Anterior cingulate cortex (tissue), 58 donors: Measurements from ENCODE around the gene EIF2AK2.
A peak's percentile ranks its signal among the peaks of the same experiment; 100 is the strongest.

Source experiments
- DNase-seq, 58 donors: peaks; one replicate each; lab custom pipeline; 2025; lab: John Stamatoyannopoulos, UW

Gene EIF2AK2

DNA sequence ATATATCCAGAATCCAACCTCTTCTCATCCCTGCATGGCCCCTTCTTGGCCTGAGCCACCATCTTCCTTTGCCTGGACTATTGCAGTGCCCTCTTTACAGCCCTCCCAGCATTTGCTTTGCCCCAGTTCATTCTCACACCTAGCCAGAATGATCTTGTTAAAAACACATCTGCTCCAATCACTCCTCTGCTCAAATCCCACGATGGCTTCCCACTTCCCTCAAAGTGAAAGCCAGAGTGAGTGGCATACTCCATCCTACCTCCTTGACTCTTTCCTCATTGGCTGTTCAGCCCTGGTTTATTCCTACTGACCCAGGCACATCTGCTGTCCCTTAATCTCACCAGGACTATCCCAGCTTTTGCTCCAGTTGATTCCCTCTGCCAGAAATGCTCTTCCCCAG, 17.0 kb upstream of the EIF2AK2 start:
- DNase-seq: no peak

DNA sequence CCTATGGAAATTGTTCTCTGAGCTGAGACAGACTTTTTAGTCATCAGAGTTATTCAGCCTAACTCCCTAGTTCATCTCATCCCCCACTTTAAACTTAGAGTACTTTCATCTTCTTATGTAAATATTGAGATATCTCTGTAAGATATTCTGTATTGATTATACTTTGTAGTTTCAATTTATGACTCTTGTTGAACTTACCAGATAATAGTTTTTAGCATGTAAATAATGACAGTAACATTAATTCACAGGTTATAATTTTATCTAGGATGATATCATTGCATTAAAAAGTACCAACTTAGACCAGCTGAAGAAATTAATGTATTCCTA, 14.8 kb upstream of the EIF2AK2 start:
- no peak for DNase-seq

DNA sequence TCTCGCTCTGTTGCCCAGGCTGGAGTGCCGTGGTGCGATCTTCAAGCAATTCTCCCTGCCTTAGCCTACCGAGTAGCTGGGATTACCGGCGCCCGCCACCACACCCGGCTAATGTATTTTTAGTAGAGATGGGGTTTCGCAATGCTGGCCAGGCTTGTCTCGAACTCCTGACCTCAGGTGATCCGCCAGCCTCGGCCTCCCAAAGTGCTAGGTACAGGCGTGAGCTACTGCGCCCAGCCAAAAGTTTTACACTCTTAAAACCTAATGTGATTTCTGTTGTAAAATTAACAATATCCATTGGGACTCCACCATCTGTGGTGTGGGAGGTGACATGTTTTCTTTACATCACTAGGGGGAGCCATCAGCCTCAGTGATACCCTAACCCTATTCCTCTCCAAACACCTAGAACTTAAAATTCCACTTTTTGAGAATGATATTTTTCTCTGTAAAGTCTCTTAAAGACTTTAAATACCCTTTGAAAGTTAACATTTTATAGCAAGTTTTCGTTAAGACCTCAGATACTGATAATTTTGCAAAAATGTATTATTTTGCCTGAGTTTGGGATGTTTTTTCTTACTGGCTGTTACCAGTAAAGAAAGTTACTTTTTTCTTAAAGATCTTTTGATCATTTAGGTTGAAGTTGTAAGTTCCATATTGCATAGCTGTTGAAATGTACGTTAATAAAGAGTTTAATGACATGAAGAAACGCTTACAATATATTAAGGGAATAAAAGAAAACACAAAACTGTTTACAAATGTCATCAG, 11.6 kb upstream of the EIF2AK2 start:
- no peak for DNase-seq

DNA sequence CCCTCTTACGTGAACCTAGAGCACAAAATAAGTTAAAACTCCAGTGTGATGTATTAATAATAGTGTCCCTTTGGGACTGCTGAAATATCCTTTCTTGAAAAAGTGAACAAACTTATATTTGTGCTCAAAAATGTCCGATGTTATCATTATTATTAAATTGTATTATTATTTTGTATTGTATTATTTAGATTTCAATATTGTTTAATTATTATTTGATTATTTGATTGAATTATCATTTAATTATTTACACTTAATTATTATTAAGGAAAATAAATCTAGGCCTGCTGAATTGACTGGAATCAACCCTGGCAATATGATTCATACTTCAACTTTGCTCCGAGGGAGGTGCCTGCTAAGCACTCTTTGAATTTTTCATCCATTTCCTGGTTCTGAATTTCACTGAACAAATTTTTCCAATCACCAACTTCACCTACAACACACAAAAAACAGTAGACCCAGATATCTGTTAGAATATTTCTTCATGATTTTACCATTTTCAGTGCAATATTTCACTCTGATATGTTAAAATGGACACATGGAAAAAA, 10.9 kb upstream of the EIF2AK2 start:
- no peak for DNase-seq

DNA sequence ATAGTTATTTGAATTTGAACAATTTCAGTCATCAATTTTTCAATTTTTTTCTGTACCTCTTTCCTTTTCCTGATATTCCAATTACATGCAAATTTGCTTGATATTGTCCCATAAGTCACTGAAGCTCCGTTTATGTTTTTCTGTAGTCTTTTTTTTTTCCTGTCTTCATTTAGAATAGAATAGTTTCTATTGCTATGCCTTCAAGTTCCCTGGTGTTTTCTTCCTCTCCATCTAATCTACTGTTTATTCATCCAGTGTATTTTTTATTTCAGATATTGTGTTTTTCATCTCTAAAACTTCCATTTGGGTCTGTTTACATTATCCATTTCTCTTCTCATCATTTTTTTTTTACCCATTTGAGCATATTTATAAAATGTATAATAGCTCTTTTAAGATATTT, 8.0 kb upstream of the EIF2AK2 start:
- DNase-seq: no peak

DNA sequence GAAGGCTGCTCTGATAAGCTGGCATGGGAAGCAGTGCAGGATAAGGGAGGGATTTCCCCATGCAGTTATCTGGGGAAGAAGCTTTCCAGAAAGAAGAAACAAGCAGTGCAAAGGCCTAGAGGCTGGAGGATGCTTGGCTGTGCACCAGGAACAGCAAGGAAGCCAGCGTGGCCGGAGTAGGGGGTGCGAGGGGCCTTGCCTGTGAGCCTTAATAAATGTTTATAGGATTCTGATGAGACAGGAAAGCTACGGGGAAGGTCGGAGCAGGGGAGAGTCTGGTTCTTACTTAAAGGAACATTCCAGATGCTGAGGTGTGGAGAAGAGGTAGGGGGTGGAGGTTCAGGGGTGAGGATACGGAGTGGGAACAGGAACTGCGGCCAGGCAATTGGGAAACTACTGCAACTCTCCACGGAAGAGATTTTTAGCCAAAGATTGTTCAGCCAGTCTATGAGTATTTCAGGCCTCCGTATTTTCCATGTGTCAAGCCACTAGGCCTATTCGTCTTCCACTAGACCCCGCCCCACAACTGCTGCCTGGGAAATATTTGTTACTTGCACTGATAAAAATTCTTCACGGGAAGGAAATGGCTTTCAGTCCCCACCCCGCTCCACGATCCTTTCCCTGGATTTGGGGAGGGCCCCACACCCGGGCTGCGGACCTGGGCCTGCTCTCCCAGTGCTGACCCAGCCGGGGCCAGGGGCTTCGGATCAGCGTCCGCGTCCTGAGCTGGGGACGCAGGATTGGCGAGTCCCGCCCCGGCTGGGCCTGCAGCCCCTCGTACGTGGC, 516 bp downstream of the EIF2AK2 start:
- peak in 38 of 58 donors; percentile 4 to 76 (median 40) for DNase-seq

DNA sequence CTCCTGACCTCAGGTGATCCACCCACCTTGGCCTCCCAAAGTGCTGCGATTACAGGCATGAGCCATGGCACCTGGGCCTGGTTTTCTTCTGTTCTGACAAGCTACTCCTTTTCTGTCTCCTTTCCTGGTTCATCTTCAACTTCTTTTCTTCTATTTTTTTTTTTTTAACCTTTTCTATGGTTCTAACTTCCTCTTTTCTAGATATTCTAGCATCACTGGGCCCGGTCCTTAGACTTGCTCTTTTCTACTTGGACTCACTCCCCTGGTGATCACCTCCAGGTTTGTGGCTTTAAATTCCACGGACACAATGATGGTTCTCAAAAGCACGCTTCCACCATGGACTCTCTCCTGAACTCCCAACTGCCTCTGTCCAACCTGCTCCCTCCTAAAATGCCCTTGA, 2.0 kb downstream of the EIF2AK2 start:
- no peak for DNase-seq

DNA sequence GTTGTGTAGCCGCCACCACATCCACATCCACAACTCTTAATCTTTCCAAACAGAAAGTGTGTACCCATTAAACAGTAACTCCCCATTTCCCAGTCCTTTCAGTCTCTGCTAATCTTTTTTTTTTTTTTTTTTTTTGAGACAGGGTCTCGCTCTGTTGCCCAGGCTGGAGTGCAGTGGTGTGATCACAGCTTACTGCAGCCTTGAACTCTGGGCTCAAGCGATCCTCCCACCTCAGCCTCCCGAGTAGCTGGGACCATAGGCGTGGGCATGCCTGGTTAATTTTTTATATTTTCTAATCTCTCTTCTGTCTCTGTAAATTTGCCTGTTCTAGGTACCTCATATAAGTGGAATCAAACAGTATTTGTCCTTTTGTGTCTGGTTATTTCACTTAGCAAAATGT, 3.6 kb downstream of the EIF2AK2 start:
- DNase-seq: no peak

DNA sequence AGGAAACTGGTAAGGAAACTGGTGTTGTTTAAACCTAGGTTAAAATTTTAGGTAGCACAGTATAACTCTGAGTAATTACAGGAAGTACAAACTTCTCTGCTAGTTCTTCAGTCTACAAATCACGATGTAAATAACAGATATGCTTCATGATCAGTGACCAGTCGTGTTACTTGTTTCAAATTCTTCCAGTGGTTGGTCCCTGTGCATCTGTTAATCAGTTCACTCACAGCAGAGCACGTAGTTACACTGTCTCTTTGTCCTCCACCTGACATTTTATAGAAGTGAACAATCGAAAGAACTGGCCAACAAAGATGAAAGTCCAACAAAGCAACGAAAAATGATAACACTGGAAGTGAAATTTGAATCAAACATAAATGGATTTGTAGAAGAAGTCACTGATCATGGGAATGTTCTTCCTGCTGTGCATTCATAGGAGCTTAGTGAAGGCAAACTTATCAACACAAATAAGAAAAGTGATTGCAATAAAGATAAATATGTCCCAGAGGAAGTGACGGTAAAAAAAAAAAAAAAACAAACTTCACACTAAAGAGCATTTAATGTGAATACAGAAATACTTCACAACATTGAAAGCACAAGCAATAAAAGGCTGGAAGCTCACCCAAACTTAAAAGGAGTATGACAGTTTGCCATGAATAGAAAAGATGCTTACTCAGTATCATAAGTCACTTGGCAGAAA, 7.0 kb downstream of the EIF2AK2 start:
- no peak for DNase-seq

DNA sequence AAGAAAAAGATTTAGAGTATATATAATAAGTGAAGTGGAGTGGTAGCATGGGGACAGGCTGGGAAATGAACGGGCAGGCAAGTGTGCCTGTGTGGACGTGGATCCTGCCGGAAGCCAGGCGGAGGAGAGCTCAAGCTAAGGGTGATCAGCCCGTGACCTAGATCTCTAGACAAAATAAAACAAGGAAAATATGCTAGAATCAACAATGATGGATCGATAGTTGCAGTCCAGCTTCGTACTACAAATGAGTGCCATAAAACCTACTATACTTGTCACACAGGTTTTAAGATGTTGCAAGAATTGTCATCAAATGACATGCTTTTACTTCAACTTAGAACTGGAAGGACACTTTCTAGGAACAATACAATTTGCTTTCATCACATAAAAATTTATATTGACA, 8.5 kb downstream of the EIF2AK2 start:
- DNase-seq: no peak

DNA sequence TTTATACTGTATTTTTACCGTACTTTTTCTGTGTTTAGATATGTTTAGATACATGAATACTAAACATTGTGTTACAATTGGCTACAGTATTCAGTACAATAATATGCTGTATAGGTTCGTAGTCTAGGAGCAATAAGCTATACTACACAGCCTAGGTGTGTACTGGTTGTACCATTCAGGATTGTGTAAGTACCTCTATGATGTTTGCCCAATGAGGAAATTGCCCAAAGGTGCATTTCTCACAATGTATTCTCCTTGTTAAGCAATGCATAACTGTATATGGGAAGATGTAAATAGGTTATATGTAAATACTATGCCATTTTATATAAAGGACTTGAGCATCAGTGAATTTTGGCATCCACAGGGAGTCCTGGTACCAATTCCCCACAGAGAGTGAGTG, 10.7 kb downstream of the EIF2AK2 start:
- no peak for DNase-seq

DNA sequence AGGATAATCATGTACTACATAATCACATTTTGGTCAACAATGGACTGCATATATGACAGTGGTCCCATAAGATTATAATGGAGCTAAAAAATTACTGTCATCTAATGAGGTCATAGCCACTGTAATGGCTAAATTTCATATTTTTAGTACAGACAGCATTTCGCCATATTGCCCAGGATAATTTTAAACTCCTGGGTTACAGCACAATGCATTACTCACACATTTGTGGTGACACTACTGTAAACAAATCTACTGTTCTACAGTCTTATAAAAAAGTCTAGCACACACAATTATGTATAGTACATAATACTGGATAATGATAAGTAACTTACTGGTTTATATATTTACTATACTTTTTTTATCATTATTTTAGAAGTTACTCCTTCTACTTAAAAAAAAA, 12.8 kb downstream of the EIF2AK2 start:
- DNase-seq: no peak

DNA sequence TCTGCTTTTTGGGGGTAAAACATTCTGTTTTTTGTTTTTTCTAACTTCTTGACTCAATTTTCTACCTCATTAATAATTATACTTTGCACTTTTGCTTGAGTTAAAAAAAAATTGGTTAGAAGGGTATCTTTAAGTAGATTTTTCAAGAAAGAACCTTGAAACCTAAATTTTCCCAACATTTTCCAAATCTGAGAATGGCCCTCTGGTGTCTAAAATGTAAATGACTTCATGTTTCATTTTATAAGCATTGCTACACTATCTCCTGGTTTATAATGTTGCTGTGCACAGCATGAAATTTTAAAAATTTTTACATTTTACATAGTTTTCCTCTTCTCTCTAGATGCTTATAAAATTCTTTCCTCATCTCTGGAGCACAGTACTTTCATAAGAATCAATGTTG, 14.2 kb downstream of the EIF2AK2 start:
- DNase-seq: no peak

DNA sequence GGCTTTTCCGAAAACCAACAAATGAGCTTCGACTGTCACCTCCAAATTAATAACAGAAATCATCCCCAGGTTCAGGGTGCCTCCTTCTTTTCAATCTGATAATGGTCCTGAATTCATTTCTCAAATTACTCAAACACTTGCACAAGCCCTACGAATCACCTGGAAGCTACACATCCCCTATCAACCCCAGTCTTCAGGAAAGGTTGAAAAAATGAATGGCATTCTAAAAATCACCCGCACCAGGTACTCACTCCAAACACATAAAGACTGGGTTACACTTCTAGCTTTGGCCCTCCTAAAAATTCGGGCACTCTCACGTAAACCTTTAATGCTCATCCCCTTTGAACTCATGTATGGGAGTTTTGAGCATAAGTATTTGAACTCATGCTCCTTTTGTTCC, 23.9 kb downstream of the EIF2AK2 start:
- no peak for DNase-seq

DNA sequence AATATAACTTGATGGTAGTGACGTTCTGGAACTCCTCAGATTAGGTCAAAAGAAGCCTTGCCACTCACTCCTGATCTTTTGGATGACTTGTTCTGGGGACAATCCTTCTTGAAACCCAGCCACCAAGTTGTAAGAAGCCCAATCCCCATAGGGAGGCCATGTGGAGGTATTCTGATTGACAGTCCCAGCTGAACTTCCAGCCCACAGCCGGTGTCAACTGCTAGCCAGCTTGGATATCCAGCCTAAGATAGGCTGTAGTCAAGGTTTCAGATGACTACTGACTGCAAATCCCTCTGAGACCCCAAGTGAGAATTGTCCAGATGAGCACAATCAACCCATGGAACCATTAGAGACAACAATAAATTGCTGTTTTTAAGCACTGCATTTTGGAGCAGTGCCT, 31.4 kb downstream of the EIF2AK2 start:
- DNase-seq: no peak

DNA sequence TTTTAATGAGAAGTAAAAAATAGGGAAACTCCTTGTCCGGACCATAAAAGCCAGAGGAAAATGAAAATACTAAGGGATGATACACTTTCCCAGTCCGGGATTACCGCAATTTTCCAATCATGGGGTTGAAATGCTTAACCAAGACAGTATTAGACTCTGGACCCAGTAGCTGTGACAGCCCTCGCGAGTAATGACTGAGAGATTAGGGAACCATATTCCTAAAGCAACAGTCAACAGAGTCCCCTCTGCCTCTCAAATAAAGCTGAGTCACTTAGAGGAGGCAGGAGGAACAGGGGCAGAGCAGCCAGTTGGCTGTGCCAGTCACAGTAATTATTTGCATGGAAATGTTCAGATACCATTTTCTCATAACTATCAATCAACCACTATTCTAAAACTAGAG, 37.6 kb downstream of the EIF2AK2 start:
- DNase-seq: no peak

DNA sequence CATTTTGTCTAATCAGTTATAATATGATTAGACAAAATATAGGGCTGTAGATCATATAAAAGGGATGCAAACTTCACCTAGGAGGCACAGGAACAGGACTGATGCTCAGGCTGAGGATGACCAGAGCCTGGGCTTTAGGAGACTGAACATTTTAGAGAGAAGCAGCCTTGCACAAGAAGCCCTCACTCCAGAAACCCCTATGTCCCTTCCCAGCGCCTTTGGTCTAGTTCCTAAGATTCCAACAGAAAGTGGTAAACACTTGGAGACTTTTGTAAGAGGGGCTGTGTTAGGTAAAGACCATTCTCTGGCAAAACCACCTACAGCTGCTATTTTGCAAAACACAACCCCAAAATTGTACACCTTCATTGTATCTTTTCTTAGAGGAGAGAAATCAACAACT, 39.2 kb downstream of the EIF2AK2 start:
- no peak for DNase-seq

DNA sequence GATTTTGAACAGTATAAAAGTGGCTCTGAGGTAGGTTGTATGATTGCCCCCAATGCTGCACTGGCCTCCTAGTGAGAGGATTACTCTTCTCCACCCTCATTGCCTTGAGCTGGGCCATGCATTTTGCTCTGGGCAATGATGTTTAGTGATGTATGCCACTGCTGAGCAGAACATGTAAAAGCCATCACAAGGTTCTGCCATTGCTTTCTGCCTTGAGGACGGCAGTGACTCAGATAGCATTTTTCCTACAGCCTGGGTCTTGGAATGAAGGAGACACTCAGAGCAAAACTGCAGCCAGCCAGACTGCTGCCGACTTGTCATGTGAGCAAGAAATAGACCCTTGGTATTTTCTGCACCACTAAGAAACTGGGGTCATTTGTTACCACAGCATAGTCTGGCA, 44.8 kb downstream of the EIF2AK2 start:
- DNase-seq: no peak

DNA sequence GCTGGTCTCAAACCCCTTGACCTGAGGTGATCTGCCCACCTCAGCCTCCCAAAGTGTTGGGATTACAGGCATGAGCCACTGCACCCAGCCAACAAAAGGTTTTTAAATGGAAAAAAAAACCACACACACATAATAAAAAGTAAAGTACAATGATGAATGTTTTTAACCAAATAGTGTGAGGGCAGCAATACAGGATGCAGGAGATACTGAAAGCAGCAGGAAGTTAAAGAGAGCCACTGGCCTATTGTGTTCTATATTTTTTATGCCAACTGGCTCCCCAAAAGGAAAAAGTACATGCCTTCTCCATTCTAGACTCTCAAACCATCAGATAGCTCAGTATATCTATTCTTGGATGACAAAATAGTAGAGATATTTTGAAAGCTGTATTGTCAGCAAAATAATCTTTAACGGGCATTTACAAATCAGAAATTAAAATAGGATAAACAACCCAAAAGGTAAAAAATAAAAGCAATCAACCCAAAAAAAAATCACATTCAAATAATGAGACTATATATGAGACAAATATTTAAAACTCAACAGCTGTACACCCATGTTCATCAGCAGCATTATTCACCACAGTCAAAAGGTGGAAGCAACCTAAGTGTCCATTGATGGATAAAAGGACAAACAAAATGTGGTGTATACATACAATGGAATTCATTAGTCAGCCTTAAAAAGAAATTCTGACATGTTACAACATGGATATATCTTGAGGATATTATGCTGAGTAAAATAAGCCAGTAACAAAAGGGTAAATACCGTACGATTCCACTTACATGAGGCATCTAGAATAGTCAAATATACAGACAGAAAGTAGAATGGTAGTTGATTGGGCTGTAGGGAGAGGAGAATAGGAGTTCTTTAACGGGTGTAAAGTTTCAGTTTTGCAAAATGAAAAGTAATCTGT, 46.2 kb downstream of the EIF2AK2 start:
- DNase-seq: no peak

DNA sequence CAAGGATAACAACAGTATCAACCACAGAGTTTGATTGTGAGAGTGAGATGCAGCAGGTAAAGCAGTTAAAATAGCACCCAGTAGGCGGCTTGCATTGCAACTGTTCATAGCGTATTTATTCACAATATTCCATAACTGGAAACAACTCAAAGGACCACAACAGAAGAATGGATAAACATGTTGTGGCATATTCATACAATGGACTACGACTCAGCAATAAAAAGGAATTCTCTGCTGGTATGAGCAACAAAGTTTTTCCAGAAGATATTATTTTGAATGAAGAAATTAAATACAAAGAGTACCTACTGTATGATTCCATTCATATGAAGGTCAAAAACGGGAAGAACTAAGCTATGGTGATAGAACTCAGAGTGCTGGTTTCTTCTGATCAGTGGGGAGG, 47.3 kb downstream of the EIF2AK2 start:
- DNase-seq: no peak
